HG02610 (cell line): ENCODE measurements around the gene ADAMTS5.

ENCODE experiments used
- ATAC-seq: cut with Tn5 transposase; IDR thresholded peaks from one replicate; pipeline ENCODE4 v1.9.1; 2021; ENCODE audit warnings: mild to moderate bottlenecking, moderate library complexity; ENCODE audit not compliant: unreplicated experiment

ADAMTS5 gene

DNA sequence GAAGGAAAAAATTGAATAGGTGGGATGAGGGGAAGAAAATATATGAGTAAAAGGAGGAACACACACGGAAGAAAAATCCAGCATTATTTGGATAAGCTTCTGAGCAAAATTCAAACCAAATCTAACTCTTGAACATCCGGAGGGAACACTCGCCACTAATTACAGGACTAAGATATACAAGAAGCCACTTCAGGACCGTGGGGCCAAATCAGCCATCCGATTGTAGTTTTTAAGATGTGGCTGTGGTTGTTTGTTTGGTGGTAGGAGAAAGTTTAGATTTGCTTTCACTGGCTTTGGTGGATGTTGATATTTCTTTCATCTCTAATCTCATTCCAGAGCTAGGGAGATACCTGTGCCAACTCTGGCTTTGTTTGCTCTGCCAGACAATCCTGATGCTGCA, 78.0 kb downstream of the ADAMTS5 start:
- ATAC-seq, result no peak

DNA sequence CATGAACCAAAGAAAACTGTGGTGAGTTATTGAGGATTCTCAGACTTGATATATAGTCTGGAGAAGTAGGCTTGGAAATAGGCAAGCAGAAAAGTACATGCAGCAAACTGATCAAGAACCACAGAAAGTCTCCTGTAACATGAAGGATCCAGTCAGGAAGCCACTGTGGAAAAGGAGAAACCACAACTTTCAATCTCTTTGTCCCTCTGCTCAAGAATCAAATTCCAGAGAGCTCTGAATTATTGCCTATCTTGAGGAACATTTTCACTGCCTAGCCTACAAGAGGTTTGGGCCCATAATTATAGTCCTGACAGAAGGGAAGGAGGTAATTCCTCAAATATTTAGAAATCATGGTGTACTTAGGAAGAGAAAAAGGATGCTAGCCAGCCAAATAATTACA, 78.6 kb downstream of the ADAMTS5 start:
- ATAC-seq, result no peak

- ATAC-seq, result no peak
Measured at GRCh38 chr21:26887251-26887650, 79.6 kb downstream of the ADAMTS5 start.

- no peak for ATAC-seq
Measured at GRCh38 chr21:26884436-26884835, 82.5 kb downstream of the ADAMTS5 start.

GRCh38 chr21:26883768-26884167, 83.1 kb downstream of the ADAMTS5 start:
- ATAC-seq, result no peak

DNA sequence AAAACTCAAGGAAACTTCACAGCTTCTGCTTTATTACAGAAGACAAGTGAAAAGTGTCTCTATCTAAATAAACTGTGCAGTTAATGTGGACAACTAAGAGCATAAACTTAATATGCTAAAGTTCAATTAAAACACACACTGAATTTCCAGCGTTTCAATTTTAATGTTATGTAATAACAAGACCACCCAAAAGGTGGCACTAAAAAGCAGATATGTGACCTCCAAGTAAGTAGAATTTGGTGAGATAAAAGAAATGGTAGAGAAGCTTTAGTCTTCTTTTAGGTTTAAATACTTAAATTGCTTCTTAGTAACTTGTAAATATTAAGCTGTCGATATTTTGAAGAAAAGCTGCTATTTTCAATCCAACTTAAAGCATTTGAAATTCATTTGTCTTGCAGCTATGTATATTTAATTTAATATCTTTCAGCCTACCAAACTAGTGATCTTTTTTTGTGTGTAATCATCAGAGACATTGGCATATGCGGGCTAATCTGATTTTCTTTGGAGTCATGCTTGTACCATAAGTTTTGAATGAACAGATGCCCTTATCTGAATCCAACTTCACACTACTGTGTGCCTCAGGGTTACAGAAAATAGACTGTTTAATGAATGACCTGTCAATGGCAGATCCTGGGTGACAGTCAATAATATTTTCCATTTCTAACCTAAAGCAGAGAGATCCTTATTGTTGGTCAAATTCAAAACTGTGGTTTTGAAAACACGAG, 85.2 kb downstream of the ADAMTS5 start:
- no peak for ATAC-seq

DNA sequence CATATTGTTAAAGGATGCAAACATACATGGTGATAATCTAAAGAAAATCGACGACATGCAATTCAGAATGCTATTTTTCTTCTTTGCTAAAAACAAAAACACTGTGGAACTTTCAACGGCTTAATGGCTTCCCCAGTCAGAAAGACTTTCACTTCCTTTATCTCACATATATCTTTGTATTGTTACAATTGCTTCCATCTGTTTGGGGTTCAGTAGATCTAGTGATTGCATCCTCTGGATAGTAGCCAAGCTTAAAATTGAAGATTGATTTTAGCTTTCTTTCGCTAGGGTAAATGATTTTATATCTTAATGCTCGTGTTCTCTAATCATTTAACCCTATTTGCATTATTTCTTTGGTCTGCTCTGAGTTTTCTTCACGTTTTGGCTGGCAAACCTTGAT, 89.9 kb downstream of the ADAMTS5 start:
- no peak for ATAC-seq

DNA sequence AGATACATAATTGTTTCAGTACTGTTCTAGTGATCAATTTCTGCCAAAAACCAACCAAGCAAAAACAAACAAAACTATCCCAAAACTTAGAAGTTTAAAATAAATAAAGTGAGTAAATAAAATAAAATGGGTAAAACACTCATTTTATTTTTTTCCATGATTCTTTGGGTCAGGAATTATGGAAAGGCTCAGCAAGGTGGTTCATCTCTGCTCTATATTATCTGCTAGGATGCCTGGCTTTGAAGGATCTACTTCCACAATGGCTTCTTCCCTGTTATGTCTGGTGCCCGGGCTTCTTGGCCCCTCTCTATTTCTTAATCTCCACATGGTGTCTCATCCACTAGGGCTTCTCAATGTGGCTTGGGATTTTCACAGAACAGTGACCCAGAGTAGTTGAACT, 92.5 kb downstream of the ADAMTS5 start:
- no peak for ATAC-seq
